HEK293 (cell line): ENCODE data around the gene BAIAP2.

Experiments
- CTCF ChIA-PET: fragments of 350-600 bp; formaldehyde crosslinking; extraction: SDS; loops from one replicate; lab custom pipeline; 2021; ENCODE audit warnings: antibody characterized with exemption; lab: Yijun Ruan, JAX
- POLR2A ChIA-PET: fragments of 300-600 bp; formaldehyde crosslinking; extraction: SDS; loops from one replicate; lab custom pipeline; 2020; ENCODE audit warnings: antibody characterized with exemption, inconsistent platforms; lab: Yijun Ruan, JAX
- H3K27ac ChIP-seq: fragments of 200-500 bp; sonication (Bioruptor generic); 2 replicates; pipeline ENCODE4 v1.5.1; 2014; ENCODE audit warnings: low read depth, low read length, control low read depth, inconsistent platforms; ENCODE audit errors: extremely low read depth
- H3K36me3 ChIP-seq, 2 experiments: fragments of 200-500 bp in 1 of 2; sonication (Bioruptor generic) in 1 of 2; 1 replicate in 1 of 2; 2 replicates in 1 of 2; pipeline ENCODE4 v1.5.1; 2014 to 2017; ENCODE audit warnings: inconsistent platforms in 2 of 2, low read length in 2 of 2; ENCODE audit not compliant: control insufficient read depth in 2 of 2, insufficient read depth in 1 of 2
- H3K4me1 ChIP-seq: fragments of 200-500 bp; sonication (Bioruptor generic); 2 replicates; pipeline ENCODE4 v1.5.1; 2014; ENCODE audit warnings: mild to moderate bottlenecking, low read length, inconsistent platforms; ENCODE audit not compliant: control insufficient read depth, insufficient read depth
- H3K4me3 ChIP-seq: 2 replicates; pipeline ENCODE4 v1.5.1; 2011; ENCODE audit warnings: low read depth, mild to moderate bottlenecking, control low read depth, low read length, moderate library complexity
- H3K9me3 ChIP-seq: fragments of 200-500 bp; sonication (Bioruptor generic); 2 replicates; pipeline ENCODE4 v1.5.1; 2014; ENCODE audit warnings: low read depth, low read length, inconsistent platforms; ENCODE audit not compliant: control insufficient read depth, insufficient read depth
- GLI4 ChIP-seq: fragments of 450-650 bp; formaldehyde crosslinking; IDR thresholded peaks from 2 replicates; pipeline ENCODE4 v1.5.1; 2016; ENCODE audit warnings: missing biosample characterization, missing genetic modification characterization
- HOXC10 ChIP-seq: sonication (generic); formaldehyde crosslinking; IDR thresholded peaks from 2 replicates; pipeline ENCODE4 v1.8.1; 2023; ENCODE audit warnings: mild to moderate bottlenecking, missing genetic modification reagents
- KLF17 ChIP-seq: fragments of 450-650 bp; formaldehyde crosslinking; IDR thresholded peaks from 2 replicates; pipeline ENCODE4 v1.5.1; 2016; ENCODE audit warnings: missing biosample characterization, missing genetic modification characterization
- KLF9 ChIP-seq: fragments of 450-650 bp; formaldehyde crosslinking; IDR thresholded peaks from 2 replicates; pipeline ENCODE4 v1.5.1; 2016; ENCODE audit warnings: missing biosample characterization, missing genetic modification characterization, low read depth
- MEIS1 ChIP-seq: sonication (generic); formaldehyde crosslinking; IDR thresholded peaks from 2 replicates; pipeline ENCODE4 v1.8.1; 2022; ENCODE audit warnings: missing genetic modification reagents, mild to moderate bottlenecking, borderline replicate concordance
- SALL2 ChIP-seq: fragments of 450-650 bp; formaldehyde crosslinking; IDR thresholded peaks from 2 replicates; pipeline ENCODE4 v1.5.0; 2017; ENCODE audit warnings: missing biosample characterization, mild to moderate bottlenecking, missing genetic modification characterization, borderline replicate concordance
- SETDB1 ChIP-seq: IDR thresholded peaks from one replicate; pipeline ENCODE4 v1.6.1; 2017; ENCODE audit warnings: mild to moderate bottlenecking, low read length, moderate library complexity, mixed read lengths; ENCODE audit not compliant: insufficient read length
- SP2 ChIP-seq: fragments of 450-650 bp; formaldehyde crosslinking; IDR thresholded peaks from 2 replicates; pipeline ENCODE4 v1.5.1; 2016; ENCODE audit warnings: missing biosample characterization, missing genetic modification characterization
- TRIM28 ChIP-seq: IDR thresholded peaks from 2 replicates; pipeline ENCODE4 v1.6.1; 2011; ENCODE audit warnings: low read length, control low read depth, borderline replicate concordance
- ZIC2 ChIP-seq: fragments of 450-650 bp; formaldehyde crosslinking; IDR thresholded peaks from 2 replicates; pipeline ENCODE4 v1.5.1; 2016; ENCODE audit warnings: missing biosample characterization, missing genetic modification characterization
- ZNF2 ChIP-seq: fragments of 450-650 bp; formaldehyde crosslinking; IDR thresholded peaks from 2 replicates; pipeline ENCODE4 v1.5.1; 2016; ENCODE audit warnings: missing biosample characterization, missing genetic modification characterization
- ZNF23 ChIP-seq: fragments of 450-650 bp; formaldehyde crosslinking; IDR thresholded peaks from 2 replicates; pipeline ENCODE4 v1.5.1; 2016; ENCODE audit warnings: missing biosample characterization, missing genetic modification characterization, borderline replicate concordance
- ZNF266 ChIP-seq: fragments of 450-650 bp; formaldehyde crosslinking; IDR thresholded peaks from 2 replicates; pipeline ENCODE4 v1.5.1; 2016; ENCODE audit warnings: missing biosample characterization, missing genetic modification characterization, low read depth
- ZNF274 ChIP-seq, 2 experiments: fragments of 200-500 bp in 1 of 2; fragments of 450-650 bp in 1 of 2; sonication (Bioruptor generic) in 1 of 2; formaldehyde crosslinking in 1 of 2; IDR thresholded peaks; 2 replicates each; pipeline versions ENCODE4 v1.5.1 to v1.6.1; 2014 to 2016; ENCODE audit warnings: borderline replicate concordance in 1 of 2, inconsistent platforms in 1 of 2, low read length in 1 of 2, missing biosample characterization in 1 of 2, missing genetic modification characterization in 1 of 2
- ZNF292 ChIP-seq: fragments of 450-650 bp; formaldehyde crosslinking; IDR thresholded peaks from 2 replicates; pipeline ENCODE4 v1.5.1; 2016; ENCODE audit warnings: low read depth, missing biosample characterization, missing genetic modification characterization, borderline replicate concordance
- ZNF335 ChIP-seq: fragments of 450-650 bp; formaldehyde crosslinking; conservative IDR thresholded peaks from 2 replicates; pipeline ENCODE4 v1.5.1; 2016; ENCODE audit warnings: missing biosample characterization, missing genetic modification characterization
- ZNF391 ChIP-seq: fragments of 450-650 bp; formaldehyde crosslinking; IDR thresholded peaks from 2 replicates; pipeline ENCODE4 v1.5.1; 2016; ENCODE audit warnings: low read depth, missing biosample characterization, missing genetic modification characterization, borderline replicate concordance
- ZNF416 ChIP-seq: fragments of 450-650 bp; formaldehyde crosslinking; IDR thresholded peaks from 2 replicates; pipeline ENCODE4 v1.5.1; 2016; ENCODE audit warnings: missing biosample characterization, missing genetic modification characterization
- ZNF513 ChIP-seq: fragments of 450-650 bp; IDR thresholded peaks from 2 replicates; pipeline ENCODE4 v1.5.1; 2018; ENCODE audit warnings: missing biosample characterization, missing genetic modification characterization
- ZNF521 ChIP-seq: fragments of 450-650 bp; formaldehyde crosslinking; IDR thresholded peaks from 2 replicates; pipeline ENCODE4 v1.5.1; 2017; ENCODE audit warnings: missing biosample characterization, mild to moderate bottlenecking, missing genetic modification characterization
- ZNF548 ChIP-seq: fragments of 450-650 bp; formaldehyde crosslinking; IDR thresholded peaks from 2 replicates; pipeline ENCODE4 v1.5.1; 2016; ENCODE audit warnings: missing biosample characterization, missing genetic modification characterization
- ZNF558 ChIP-seq: fragments of 450-650 bp; formaldehyde crosslinking; IDR thresholded peaks from 2 replicates; pipeline ENCODE4 v1.5.1; 2016; ENCODE audit warnings: missing biosample characterization, missing genetic modification characterization
- ZNF837 ChIP-seq: fragments of 450-650 bp; formaldehyde crosslinking; IDR thresholded peaks from 2 replicates; pipeline ENCODE4 v1.5.1; 2016; ENCODE audit warnings: missing biosample characterization, missing genetic modification characterization

The BAIAP2 gene

GRCh38 chr17:80986046-80986445 is 48.9 kb upstream of the BAIAP2 start:
- H3K36me3 ChIP-seq, result no peaks in the 10 kb centered on the region
- TF ChIP-seq ZNF548 (tag by site-specific recombination), result no peak
- TF ChIP-seq, all 188 proteins: peak for 0
- POLR2A ChIA-PET, result interaction anchor here (0.7 kb wide), 1 partner anchor 650 kb away, joined by 3 read pairs; no protein-coding TSS in a partner anchor
- no peak overlapping the region for H3K4me3 ChIP-seq
- no peak overlapping the region for H3K27ac ChIP-seq
- no peaks in the 10 kb centered on the region for H3K9me3 ChIP-seq
- CTCF ChIA-PET, result interaction anchor here (0.7 to 1.7 kb wide), 4 partner anchors 28 to 362 kb away, joined by 3 to 6 read pairs (median 4); no protein-coding TSS in a partner anchor
- no peaks in the 10 kb centered on the region for H3K4me1 ChIP-seq

- CTCF ChIA-PET, result interaction anchor here (0.7 to 1.7 kb wide), 2 partner anchors 37 to 1079 kb away, joined by 3 to 6 read pairs; no protein-coding TSS in a partner anchor
- Histone ChIP-seq H3K4me3 (no peak overlapping the region), H3K9me3 (no peaks in the 10 kb centered on the region), H3K36me3 (no peaks in the 10 kb centered on the region), H3K27ac (no peak overlapping the region), H3K4me1 (no peaks in the 10 kb centered on the region)
- POLR2A ChIA-PET, result no interaction called here
- TF ChIP-seq ZNF23 (tag by site-specific recombination) (no peak), ZIC2 (tag by site-specific recombination) (peak; percentile 74), HOXC10 (CRISPR knock-in tag) (no peak)
These were observed 48.0 kb upstream of the BAIAP2 start for GRCh38 chr17:80986816-80987475.

GRCh38 chr17:80987941-80988461 is 47.0 kb upstream of the BAIAP2 start:
- CTCF ChIA-PET, result interaction anchor here (0.7 to 1.8 kb wide), 5 partner anchors 9 to 596 kb away, joined by 3 to 17 read pairs (median 6); no protein-coding TSS in a partner anchor
- Histone ChIP-seq H3K36me3 (no peaks in the 10 kb centered on the region), H3K4me3 (no peak overlapping the region), H3K27ac (no peak overlapping the region), H3K4me1 (peaks cover 1% of the 10 kb centered on the region; the same call in 1 of the 2 replicates), H3K9me3 (no peaks in the 10 kb centered on the region)
- POLR2A ChIA-PET, result interaction anchor here (0.7 kb wide), 1 partner anchor 10 kb away, joined by 3 read pairs; no protein-coding TSS in a partner anchor
- TF ChIP-seq ZIC2 (tag by site-specific recombination) (peak; percentile 34; the same call in 1 of the 2 replicates), TRIM28 (no peak), SP2 (tag by site-specific recombination) (peak; percentile 12; the same call in 1 of the 2 replicates)

GRCh38 chr17:80989586-80989913 is 45.4 kb upstream of the BAIAP2 start:
- POLR2A ChIA-PET, result no interaction called here
- Histone ChIP-seq H3K4me1 (peaks cover 2% of the 10 kb centered on the region; the same call in 1 of the 2 replicates), H3K27ac (no peak overlapping the region), H3K4me3 (no peak overlapping the region), H3K9me3 (no peaks in the 10 kb centered on the region), H3K36me3 (no peaks in the 10 kb centered on the region)
- CTCF ChIA-PET, result interaction anchor here (0.5 to 1.8 kb wide), 14 partner anchors 30 to 581 kb away, joined by 3 to 17 read pairs (median 4); partner anchors contain the start of gene BAIAP2
- TF ChIP-seq ZNF335 (tag by site-specific recombination) (no peak), SETDB1 (no peak), ZNF391 (tag by site-specific recombination) (no peak), ZNF292 (tag by site-specific recombination) (no peak), ZNF558 (tag by site-specific recombination) (no peak), ZNF521 (tag by site-specific recombination) (no peak), GLI4 (tag by site-specific recombination) (no peak), ZNF837 (tag by site-specific recombination) (no peak), SALL2 (tag by site-specific recombination) (no peak), ZNF513 (tag by site-specific recombination) (no peak), MEIS1 (CRISPR knock-in tag) (no peak), ZNF416 (tag by site-specific recombination) (no peak), KLF9 (tag by site-specific recombination) (no peak), ZNF2 (tag by site-specific recombination) (no peak), ZNF274 (IDR thresholded peaks at IDR 0.05; ENCODE audit: low read length) (no peak), ZNF274 (tag by site-specific recombination; IDR thresholded peaks at IDR 0.05; ENCODE audit: borderline replicate concordance) (no peak), ZNF266 (tag by site-specific recombination) (no peak), KLF17 (tag by site-specific recombination) (no peak)
